K562 (cell line): ENCODE results near the gene TMEM184B. TPM values are rescaled to one million over a fixed set of nuclear protein-coding genes. Genes with fewer than 3 reads are reported as not detected.

Experiments
- ATAC-seq: fragments of 200-7000 bp; cut with Tn5 transposase; 3 replicates; pipeline ENCODE4 v1.9.1; 2020; ENCODE audit warnings: moderate library complexity
- BruUV-seq: library from RNA; stranded (reverse); fragments of 400-500 nt; replicated peaks from 2 replicates; lab custom pipeline; 2021; lab: Mats Ljungman, UMichigan
- CTCF ChIA-PET: fragments of 300-600 bp; formaldehyde crosslinking; extraction: SDS; loops from one replicate; lab custom pipeline; 2021; ENCODE audit warnings: low intra/inter-chr PET ratio; lab: Yijun Ruan, JAX
- POLR2A ChIA-PET: fragments of 300-600, 350-650 bp; sonication (Branson Sonifier 250); formaldehyde crosslinking; extraction: SDS; loops from one replicate; lab custom pipeline; 2021; ENCODE audit warnings: antibody characterized with exemption, inconsistent platforms; lab: Yijun Ruan, JAX
- DNase-seq, 4 experiments: peaks; one replicate each; pipeline versions ENCODE4 v3.0.0 to v3.0.0-alpha.2; 2011 to 2018; ENCODE audit warnings: low spot score in 3 of 4, mixed read lengths in 3 of 4; ENCODE audit errors: extremely low read depth in 1 of 4
- FAIRE-seq: peaks from 2 replicates; lab custom pipeline; 2011; peaks lifted over from hg19 to GRCh38; lab: Jason Lieb, UNC
- H2AFZ ChIP-seq: 2 replicates; pipeline ENCODE4 v1.6.0; 2011; ENCODE audit warnings: low read depth, low read length, control low read depth, inconsistent platforms
- H3K27ac ChIP-seq: fragments of 200-600 bp; 3 replicates; pipeline ENCODE4 v1.8.0; 2011; ENCODE audit warnings: low read depth, mild to moderate bottlenecking, control low read depth, inconsistent platforms, low read length, moderate library complexity, mixed read lengths; ENCODE audit errors: extremely low read depth
- H3K27me3 ChIP-seq, 2 experiments: fragments of 300-600 bp in 1 of 2; 2 replicates in 1 of 2; 3 replicates in 1 of 2; pipeline versions ENCODE4 v1.6.0 to v1.8.0; 2011; ENCODE audit warnings: inconsistent platforms in 2 of 2, low read length in 2 of 2, mild to moderate bottlenecking in 1 of 2, mixed read lengths in 1 of 2, moderate library complexity in 1 of 2; ENCODE audit not compliant: control insufficient read depth in 2 of 2, insufficient read depth in 2 of 2
- H3K36me3 ChIP-seq: fragments of 300-600 bp; 3 replicates; pipeline ENCODE4 v1.8.0; 2011; ENCODE audit warnings: mild to moderate bottlenecking, low read length, inconsistent platforms; ENCODE audit not compliant: control insufficient read depth, insufficient read depth
- H3K4me1 ChIP-seq, 2 experiments: fragments of 200-600 bp in 1 of 2; replicated peaks in 1 of 2; 2 replicates in 1 of 2; 3 replicates in 1 of 2; pipeline versions ENCODE4 v1.5.1 to v1.8.0; 2011; ENCODE audit warnings: inconsistent platforms in 2 of 2, low read length in 2 of 2, mild to moderate bottlenecking in 1 of 2, mixed read lengths in 1 of 2, moderate library complexity in 1 of 2; ENCODE audit not compliant: control insufficient read depth in 2 of 2, insufficient read depth in 2 of 2
- H3K4me2 ChIP-seq: 2 replicates; pipeline ENCODE4 v1.6.1; 2011; ENCODE audit warnings: low read length, control low read depth, inconsistent platforms, mixed read lengths; ENCODE audit not compliant: insufficient read depth
- H3K4me3 ChIP-seq: fragments of 200-600 bp; sonication (generic), shearing (Covaris generic); 2 replicates; pipeline ENCODE4 v1.5.1; 2016; ENCODE audit warnings: control low read depth, inconsistent platforms
- H3K79me2 ChIP-seq: fragments of 200-600 bp; 3 replicates; pipeline ENCODE4 v1.8.0; 2011; ENCODE audit warnings: low read length, inconsistent platforms; ENCODE audit not compliant: control insufficient read depth, insufficient read depth
- H3K9ac ChIP-seq, 2 experiments: 2 replicates each; pipeline versions ENCODE4 v1.6.0 to v1.6.1; 2011; ENCODE audit warnings: low read depth in 2 of 2, low read length in 2 of 2, control low read depth in 1 of 2, inconsistent platforms in 1 of 2, mild to moderate bottlenecking in 1 of 2, mixed read lengths in 1 of 2; ENCODE audit not compliant: insufficient read depth in 1 of 2
- H3K9me1 ChIP-seq: one replicate; pipeline ENCODE4 v1.6.0; 2011; ENCODE audit warnings: inconsistent platforms, mild to moderate bottlenecking, low read length, moderate library complexity; ENCODE audit not compliant: control insufficient read depth, insufficient read depth
- H3K9me3 ChIP-seq: replicated peaks from 2 replicates; pipeline ENCODE4 v1.5.1; 2011; ENCODE audit warnings: low read depth, low read length, inconsistent platforms; ENCODE audit not compliant: control insufficient read depth, insufficient read depth
- H4K20me1 ChIP-seq: replicated peaks from 2 replicates; pipeline ENCODE4 v1.6.1; 2011; ENCODE audit warnings: low read length, inconsistent platforms, mixed read lengths; ENCODE audit not compliant: control insufficient read depth, insufficient read depth
- EGR1 ChIP-seq: fragments of 450-650 bp; conservative IDR thresholded peaks from 2 replicates; pipeline ENCODE4 v1.6.1; 2017; ENCODE audit warnings: mild to moderate bottlenecking
- MEIS2 ChIP-seq: fragments of 450-650 bp; IDR thresholded peaks from 2 replicates; pipeline ENCODE4 v1.6.1; 2014; ENCODE audit warnings: mild to moderate bottlenecking; ENCODE audit not compliant: partially characterized antibody
- NFE2 ChIP-seq: IDR thresholded peaks from 2 replicates; pipeline ENCODE4 v1.6.1; 2014; ENCODE audit warnings: antibody characterized with exemption, low read depth
- WGBS: fragments of 100-300 bp; shearing (Covaris generic); methylation state at CpG from one replicate; pipeline ENCODE4 v1.1.6; 2016; ENCODE audit warnings: low coverage, mixed read lengths; ENCODE audit not compliant: insufficient coverage; ENCODE audit errors: missing lambda C conversion rate; 5-methylcytosine and 5-hydroxymethylcytosine counted together
- in situ Hi-C: fragments of 300-500 bp; cut with MboI; formaldehyde crosslinking; loops from 4 replicates; pipeline ENCODE4 v1.15.0; 2018; ENCODE audit warnings: inconsistent platforms, mixed read lengths
- intact Hi-C: fragments of 100-400 bp; cut with micrococcal nuclease; formaldehyde crosslinking; loops from 2 replicates; pipeline ENCODE4 v1.14.2; 2022
- polyA plus RNA-seq, 8 experiments: library from polyadenylated mRNA; depleted of rRNA in 4 of 8; stranded (reverse) in 5 of 8; unstranded in 3 of 8; fragments of >200 nt; fragmentation: Nextera tagmentation in 2 of 8; fragmentation: Illumina TruSeq in 1 of 8; extraction: Ambion mirVana in 2 of 8; extraction: Trizol in 1 of 8; gene quantifications; 2 replicates each; pipeline versions ENCODE4 v1.2.1 to v1.2.3, GENCODE V29; 2011 to 2014; ENCODE audit warnings: inconsistent platforms in 1 of 8, missing spikeins in 1 of 8
- total RNA-seq, 7 experiments: library from RNA; depleted of rRNA in 6 of 7; stranded (reverse); fragments of >200 nt in 6 of 7; fragmentation: Illumina TruSeq in 2 of 7; extraction: Trizol in 2 of 7; gene quantifications; 2 replicates each; pipeline versions ENCODE4 v1.2.1 to v1.2.3, GENCODE V29; 2011 to 2021; ENCODE audit warnings: low replicate concordance in 1 of 7
- TF ChIP-seq, protein P1 (sequence below), 2 experiments: fragments of 450-650 bp; conservative IDR thresholded peaks; 2 replicates each; pipeline ENCODE4 v1.6.1; 2017; ENCODE audit warnings: mild to moderate bottlenecking in 2 of 2, moderate library complexity in 2 of 2
- TF ChIP-seq, protein P2 (sequence below), 3 experiments: IDR thresholded peaks in 2 of 3; conservative IDR thresholded peaks in 1 of 3; 2 replicates each; pipeline ENCODE4 v1.5.1; 2011 to 2012; ENCODE audit warnings: low read length in 3 of 3, mild to moderate bottlenecking in 3 of 3, control low read depth in 2 of 3, improper control_type of control experiment in 1 of 3, inconsistent platforms in 1 of 3, low read depth in 1 of 3, mixed read lengths in 1 of 3, moderate library complexity in 1 of 3; ENCODE audit not compliant: insufficient read depth in 2 of 3

Gene TMEM184B
- total and polyA plus RNA-seq, 9 of the 15 experiments (the other 6 are each of a cell fraction or from before 2014, with no cell fraction given): 0.31 to 25.1 (median 6.2) TPM

GRCh38 chr22:38305471-38306448 is 33.0 kb upstream of the TMEM184B start:
- no TSS peak for BruUV-seq
- TF ChIP-seq, protein P1, sequence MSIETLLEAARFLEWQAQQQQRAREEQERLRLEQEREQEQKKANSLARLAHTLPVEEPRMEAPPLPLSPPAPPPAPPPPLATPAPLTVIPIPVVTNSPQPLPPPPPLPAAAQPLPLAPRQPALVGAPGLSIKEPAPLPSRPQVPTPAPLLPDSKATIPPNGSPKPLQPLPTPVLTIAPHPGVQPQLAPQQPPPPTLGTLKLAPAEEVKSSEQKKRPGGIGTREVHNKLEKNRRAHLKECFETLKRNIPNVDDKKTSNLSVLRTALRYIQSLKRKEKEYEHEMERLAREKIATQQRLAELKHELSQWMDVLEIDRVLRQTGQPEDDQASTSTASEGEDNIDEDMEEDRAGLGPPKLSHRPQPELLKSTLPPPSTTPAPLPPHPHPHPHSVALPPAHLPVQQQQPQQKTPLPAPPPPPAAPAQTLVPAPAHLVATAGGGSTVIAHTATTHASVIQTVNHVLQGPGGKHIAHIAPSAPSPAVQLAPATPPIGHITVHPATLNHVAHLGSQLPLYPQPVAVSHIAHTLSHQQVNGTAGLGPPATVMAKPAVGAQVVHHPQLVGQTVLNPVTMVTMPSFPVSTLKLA (conservative IDR thresholded peaks at IDR 0.05): no peak
- TF ChIP-seq NFE2: 0 out of 2 replicates have a peak, but pooled peaks have one; percentile 22
- 0 out of 2 replicates have a peak, but pooled peaks have one; percentile 27 for TF ChIP-seq EGR1
- TF ChIP-seq, protein P2, sequence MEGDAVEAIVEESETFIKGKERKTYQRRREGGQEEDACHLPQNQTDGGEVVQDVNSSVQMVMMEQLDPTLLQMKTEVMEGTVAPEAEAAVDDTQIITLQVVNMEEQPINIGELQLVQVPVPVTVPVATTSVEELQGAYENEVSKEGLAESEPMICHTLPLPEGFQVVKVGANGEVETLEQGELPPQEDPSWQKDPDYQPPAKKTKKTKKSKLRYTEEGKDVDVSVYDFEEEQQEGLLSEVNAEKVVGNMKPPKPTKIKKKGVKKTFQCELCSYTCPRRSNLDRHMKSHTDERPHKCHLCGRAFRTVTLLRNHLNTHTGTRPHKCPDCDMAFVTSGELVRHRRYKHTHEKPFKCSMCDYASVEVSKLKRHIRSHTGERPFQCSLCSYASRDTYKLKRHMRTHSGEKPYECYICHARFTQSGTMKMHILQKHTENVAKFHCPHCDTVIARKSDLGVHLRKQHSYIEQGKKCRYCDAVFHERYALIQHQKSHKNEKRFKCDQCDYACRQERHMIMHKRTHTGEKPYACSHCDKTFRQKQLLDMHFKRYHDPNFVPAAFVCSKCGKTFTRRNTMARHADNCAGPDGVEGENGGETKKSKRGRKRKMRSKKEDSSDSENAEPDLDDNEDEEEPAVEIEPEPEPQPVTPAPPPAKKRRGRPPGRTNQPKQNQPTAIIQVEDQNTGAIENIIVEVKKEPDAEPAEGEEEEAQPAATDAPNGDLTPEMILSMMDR (IDR thresholded peaks at IDR 0.05 in 2 of 3, conservative IDR thresholded peaks at IDR 0.05 in 1 of 3; ENCODE audit: insufficient read depth in 2 of 3, low read depth in 1 of 3, low read length in 3 of 3): peak; percentile 15 to 53 (median 27); a peak in 4 of 6 replicates
- TF ChIP-seq MEIS2: peak; percentile 5
- Histone ChIP-seq H3K9me1 (peaks cover 2% of the 10 kb centered on the region), H4K20me1 (peaks cover 22% of the 10 kb centered on the region), H3K9ac (peak overlapping the region in 1 of 2 experiments; percentile 83; a peak in 1 of 4 replicates), H3K9me3 (no peaks in the 10 kb centered on the region), H2AFZ (no peak overlapping the region), H3K27me3 (no peaks in the 10 kb centered on the region), H3K79me2 (peaks cover 60% of the 10 kb centered on the region), H3K4me3 (no peak overlapping the region), H3K36me3 (peaks cover 61% of the 10 kb centered on the region; the same call in 2 of the 3 replicates), H3K27ac (peak overlapping the region; percentile 48; the same call in 1 of the 3 replicates), H3K4me1 (peaks cover 9% of the 10 kb centered on the region in 2 experiments; a peak in 4 of 5 replicates), H3K4me2 (no peak overlapping the region)
- in situ Hi-C loops: no loop called here
- 29% methylated on average over 13 of the region's 16 CpGs for WGBS
- FAIRE-seq (no peak), DNase-seq (peak in 2 of 4 experiments; percentile 32 to 41), ATAC-seq (peak; percentile 88)
- ChIA-PET CTCF (no interaction called here), POLR2A (interaction anchor here (0.7 to 1.6 kb wide), 4 partner anchors 8 to 21 kb away, joined by 3 to 9 read pairs (median 6); no protein-coding TSS in a partner anchor)
- intact Hi-C loops: no loop called here
